Adrenal gland (tissue), 12 donors: Measurements from ENCODE around the gene TAC3. TPM values are rescaled to one million over a fixed set of nuclear protein-coding genes. Genes with fewer than 3 reads are reported as not detected.
"Not testable (repeated sequence)": the region's sequence is repeated elsewhere in the genome, so short reads cannot be mapped to it uniquely, and the experiment has no call there.

Experiments used
- DNase-seq, 7 donors: peaks; one replicate each; pipeline ENCODE4 v3.0.0-alpha.2; 2019 to 2020
- H3K27ac ChIP-seq, 5 donors: fragments of 200-600 bp; sonication (generic) in 4 of 5; 1 replicate in 3 of 5; 2 replicates in 2 of 5; pipeline versions ENCODE4 v1.5.1 to v1.8.0; 2016 to 2020; ENCODE audit warnings: mild to moderate bottlenecking in 1 of 5
- H3K27me3 ChIP-seq: fragments of 200-600 bp; 2 replicates; pipeline ENCODE4 v1.8.0; 2021
- H3K36me3 ChIP-seq, 2 donors: fragments of 200-600 bp; replicated peaks in 1 of 2; 1 replicate in 1 of 2; 2 replicates in 1 of 2; pipeline versions ENCODE4 v1.5.1 to v1.8.0; 2018 to 2022
- H3K4me1 ChIP-seq, 2 donors: fragments of 200-600 bp; replicated peaks in 1 of 2; 1 replicate in 1 of 2; 2 replicates in 1 of 2; pipeline versions ENCODE4 v1.5.1 to v1.8.0; 2018 to 2021
- H3K4me3 ChIP-seq, 4 donors: fragments of 200-600 bp; sonication (generic) in 3 of 4; one replicate each; pipeline ENCODE4 v1.5.1; 2016 to 2018
- H3K9me3 ChIP-seq, 3 donors: fragments of 200-600 bp; sonication (generic) in 1 of 3; replicated peaks in 1 of 3; 1 replicate in 2 of 3; 2 replicates in 1 of 3; pipeline versions ENCODE4 v1.5.1 to v1.8.0; 2016 to 2021
- POLR2A ChIP-seq, 2 donors: fragments of 450-650 bp; IDR thresholded peaks; one replicate each; pipeline ENCODE4 v1.6.1; 2017; ENCODE audit warnings: antibody characterized with exemption in 2 of 2, mild to moderate bottlenecking in 2 of 2, moderate library complexity in 1 of 2
- WGBS, 4 donors: extraction: QIAGEN DNeasy Blood & Tissue Kit in 2 of 4; methylation state at CpG; one replicate each; pipeline versions ENCODE4 v1.1.5 to v1.1.7; 2013 to 2017; 5-methylcytosine and 5-hydroxymethylcytosine counted together
- intact Hi-C, 2 donors: fragments of 100-400 bp; cut with DNase I; formaldehyde crosslinking; loops; one replicate each; pipeline versions ENCODE4 v1.14.1 to v1.15.0; 2022 to 2023
- polyA plus RNA-seq, 3 donors: library from polyadenylated mRNA; stranded (reverse); fragments of 200-250 nt in 2 of 3; fragments of 350-450 nt in 1 of 3; fragmentation: Illumina TruSeq in 1 of 3; extraction: RNeasy Lipid Tissue Mini Kit (QIAGEN cat#74804) in 1 of 3; gene quantifications; one replicate each; pipeline ENCODE4 v1.2.3, GENCODE V29; 2013 to 2014
- total RNA-seq, 9 donors: library from RNA; depleted of rRNA in 4 of 9; stranded (reverse); fragments of >200 nt in 4 of 9; fragments of 120-200 nt in 1 of 9; fragmentation: NEBNext Ultra II Directional in 1 of 9; extraction: Animal tissue kit (Norgen Biotek cat#: 25700) in 1 of 9; gene quantifications; one replicate each; pipeline versions ENCODE4 v1.1.0 to v1.2.4, GENCODE V29; 2013 to 2023
- TF ChIP-seq, protein P1 (sequence below), 6 experiments: fragments of 450-650 bp in 4 of 6; fragments of 200-600 bp in 2 of 6; sonication (generic) in 1 of 6; IDR thresholded peaks; 1 replicate in 5 of 6; 2 replicates in 1 of 6; pipeline versions ENCODE4 v1.5.1 to v1.8.0; 2016 to 2021; ENCODE audit warnings: antibody characterized with exemption in 6 of 6, mild to moderate bottlenecking in 2 of 6, moderate library complexity in 1 of 6
- donor health status: healthy with polysubstance abuse.
- donor health status: Bipolar disorder and iron deficiency.
- donor health status: DM: yes; HTN: yes; CAD: no.
- donor health status: DM: no; HTN: no; CAD: no.
- donor health status: DM: no; HTN: no; CAD: no.
- donor health status: DM: yes; HTN: yes; CAD: no.

Gene TAC3
- total and polyA plus RNA-seq, 12 donors, result 0.39 to 1.1 (median 0.46) TPM; not detected in 9

DNA sequence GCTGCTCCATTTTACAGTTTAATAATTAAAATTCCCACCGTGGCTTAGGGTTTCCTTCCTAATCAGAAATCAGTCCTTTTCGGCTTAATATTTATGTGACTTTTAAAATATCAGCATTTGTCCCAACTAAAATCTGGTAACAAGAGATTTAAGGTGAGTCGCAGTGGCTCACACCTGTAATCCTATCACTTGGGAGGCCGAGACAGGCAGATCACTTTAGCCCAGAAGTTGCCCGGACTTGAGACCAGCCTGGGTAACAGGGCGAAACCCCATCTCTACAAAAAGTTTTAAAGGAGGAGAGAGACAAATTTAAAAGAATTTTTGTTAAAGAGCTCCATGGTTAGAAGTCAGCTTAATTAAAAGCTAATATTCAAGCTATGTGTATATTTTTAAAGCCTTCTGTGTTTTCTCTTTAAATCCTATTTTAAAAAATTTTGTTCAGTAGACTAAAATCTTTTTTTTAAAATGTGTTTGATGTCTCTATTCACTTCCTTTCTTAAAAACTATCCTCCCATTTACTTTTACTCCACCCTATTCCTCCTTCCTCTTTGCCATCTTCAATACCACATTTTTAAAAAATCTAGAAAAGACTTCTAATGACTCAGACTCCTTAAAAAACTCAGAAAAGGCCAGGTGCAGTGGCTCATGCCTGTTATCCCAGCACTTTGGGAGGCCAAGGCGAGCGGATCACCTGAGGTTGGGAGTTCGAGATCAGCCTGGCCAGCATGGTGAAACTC is 3.8 kb upstream of the TAC3 start:
- Histone ChIP-seq H3K4me1 (no peaks in the 10 kb centered on the region), H3K27me3 (no peaks in the 10 kb centered on the region), H3K27ac (no peak overlapping the region), H3K9me3 (no peaks in the 10 kb centered on the region), H3K4me3 (no peak overlapping the region), H3K36me3 (no peaks in the 10 kb centered on the region)
- intact Hi-C loops, result no loop called here
- TF ChIP-seq, protein P1, sequence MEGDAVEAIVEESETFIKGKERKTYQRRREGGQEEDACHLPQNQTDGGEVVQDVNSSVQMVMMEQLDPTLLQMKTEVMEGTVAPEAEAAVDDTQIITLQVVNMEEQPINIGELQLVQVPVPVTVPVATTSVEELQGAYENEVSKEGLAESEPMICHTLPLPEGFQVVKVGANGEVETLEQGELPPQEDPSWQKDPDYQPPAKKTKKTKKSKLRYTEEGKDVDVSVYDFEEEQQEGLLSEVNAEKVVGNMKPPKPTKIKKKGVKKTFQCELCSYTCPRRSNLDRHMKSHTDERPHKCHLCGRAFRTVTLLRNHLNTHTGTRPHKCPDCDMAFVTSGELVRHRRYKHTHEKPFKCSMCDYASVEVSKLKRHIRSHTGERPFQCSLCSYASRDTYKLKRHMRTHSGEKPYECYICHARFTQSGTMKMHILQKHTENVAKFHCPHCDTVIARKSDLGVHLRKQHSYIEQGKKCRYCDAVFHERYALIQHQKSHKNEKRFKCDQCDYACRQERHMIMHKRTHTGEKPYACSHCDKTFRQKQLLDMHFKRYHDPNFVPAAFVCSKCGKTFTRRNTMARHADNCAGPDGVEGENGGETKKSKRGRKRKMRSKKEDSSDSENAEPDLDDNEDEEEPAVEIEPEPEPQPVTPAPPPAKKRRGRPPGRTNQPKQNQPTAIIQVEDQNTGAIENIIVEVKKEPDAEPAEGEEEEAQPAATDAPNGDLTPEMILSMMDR (IDR thresholded peaks at IDR 0.05), result no peak
- no peak for TF ChIP-seq POLR2A (IDR thresholded peaks at IDR 0.05)
- WGBS, 4 donors, result 83 to 92% (median 91%) methylated on average over 9 of the region's 9 CpGs
- DNase-seq, result no peak

GRCh38 chr12:57018906-57019305 is 2.6 kb upstream of the TAC3 start:
- Histone ChIP-seq H3K36me3 (no peaks in the 10 kb centered on the region), H3K4me3 (no peak overlapping the region), H3K9me3 (no peaks in the 10 kb centered on the region), H3K27me3 (no peaks in the 10 kb centered on the region), H3K27ac (no peak overlapping the region), H3K4me1 (no peaks in the 10 kb centered on the region)
- intact Hi-C loops, result no loop called here
- WGBS, 4 donors, result 59 to 85% (median 79%) methylated on average over 1 of the region's 1 CpG
- TF ChIP-seq, protein P1 (IDR thresholded peaks at IDR 0.05), result no peak
- TF ChIP-seq POLR2A (IDR thresholded peaks at IDR 0.05), result no peak
- no peak for DNase-seq

GRCh38 chr12:57018353-57018752 is 2.0 kb upstream of the TAC3 start:
- H3K27ac ChIP-seq, DNase-seq, H3K4me1 ChIP-seq, H3K36me3 ChIP-seq, intact Hi-C loops, H3K9me3 ChIP-seq, H3K4me3 ChIP-seq, H3K27me3 ChIP-seq: not testable (repeated sequence)
- 70 to 80% (median 76%) methylated on average over 5 of the region's 5 CpGs for WGBS, 4 donors

DNA sequence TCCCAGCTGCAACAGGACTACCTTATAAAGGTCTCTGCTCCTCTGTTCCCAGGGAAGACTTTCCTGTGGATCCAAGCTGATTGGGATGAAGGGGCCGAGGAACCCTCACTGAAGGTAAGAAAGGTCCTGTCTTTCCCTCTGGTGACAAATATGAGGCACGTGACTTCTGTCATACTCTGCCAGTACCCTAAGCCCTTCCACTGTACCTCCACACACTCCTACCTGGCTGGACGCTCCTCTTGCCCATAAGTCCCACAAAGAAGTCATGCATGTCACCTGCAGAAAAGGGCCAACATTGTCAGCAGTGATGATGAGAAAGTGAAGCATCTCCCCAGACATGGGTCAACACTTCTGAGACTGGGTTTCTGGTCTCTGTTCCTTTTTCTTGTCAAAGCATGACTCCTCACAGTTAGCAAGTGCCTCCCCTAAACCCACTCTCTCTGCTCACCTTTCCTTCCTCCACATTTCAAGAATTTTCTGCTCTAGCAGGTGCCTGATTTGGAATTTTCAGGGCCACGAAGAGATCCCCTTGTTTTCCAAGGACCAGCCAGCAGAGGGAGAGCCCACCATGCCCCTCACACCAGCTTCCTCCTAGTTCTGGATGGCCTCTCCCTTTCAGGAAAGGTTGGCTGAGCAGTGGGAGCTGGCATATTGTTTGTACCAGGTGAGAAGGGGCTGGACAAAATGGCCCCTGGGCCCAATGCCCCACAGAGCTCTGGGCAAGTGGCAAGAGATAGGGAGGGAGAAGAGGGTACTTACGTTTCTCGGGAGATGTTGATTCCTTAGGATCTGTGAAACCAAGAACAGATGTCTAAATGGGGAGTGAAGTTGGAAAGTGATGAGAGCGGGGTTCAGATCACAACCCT is 3.5 kb downstream of the TAC3 start:
- 71 to 83% (median 77%) methylated on average over 5 to 7 of the region's 7 CpGs for WGBS, 4 donors
- no peak for DNase-seq
- intact Hi-C loops, result loop anchor here (5.0 kb wide), 2 partner anchors 44 to 49 kb away; no protein-coding TSS in a partner anchor

More for the DNA sequence above, 3.5 kb downstream of the TAC3 start:
- Histone ChIP-seq H3K27me3 (no peaks in the 10 kb centered on the region), H3K9me3 (no peaks in the 10 kb centered on the region), H3K27ac (no peak overlapping the region), H3K4me1 (peaks cover 0 to 7% of the 10 kb centered on the region in 2 donors), H3K36me3 (no peaks in the 10 kb centered on the region), H3K4me3 (no peak overlapping the region)
- TF ChIP-seq POLR2A (IDR thresholded peaks at IDR 0.05), result no peak
- TF ChIP-seq, protein P1 (IDR thresholded peaks at IDR 0.05), result no peak
